NCI-H748 (cell line): ENCODE measurements around the gene XDH.

Experiments
- DNase-seq: peaks from one replicate; lab custom pipeline; 2025; ENCODE audit not compliant: unreplicated experiment; lab: John Stamatoyannopoulos, UW

Gene XDH

GRCh38 chr2:31366733-31367132 lies 47.8 kb downstream of the XDH start:
- DNase-seq = no peak

GRCh38 chr2:31365834-31366505 lies 48.6 kb downstream of the XDH start:
- DNase-seq = no peak

DNA sequence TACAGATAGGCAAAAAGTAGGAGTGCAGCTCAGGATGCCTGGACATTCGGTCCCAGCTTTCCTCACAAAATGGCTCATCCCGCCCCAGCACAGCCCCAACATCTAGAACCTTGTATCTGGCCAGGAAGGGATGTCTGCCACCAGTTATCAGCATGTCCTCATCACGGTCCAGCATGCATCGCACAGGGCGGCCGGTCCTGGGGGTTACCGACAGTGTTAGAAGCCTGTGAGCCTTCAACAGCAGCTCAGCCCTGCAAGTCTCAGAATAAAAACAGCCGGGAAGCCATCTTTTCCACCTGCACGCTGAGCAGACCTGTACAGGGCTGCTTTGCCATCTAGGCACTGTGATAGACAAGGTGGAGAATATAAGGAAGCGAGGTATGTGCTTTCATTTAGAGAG lies 49.2 kb downstream of the XDH start:
- DNase-seq = no peak

DNA sequence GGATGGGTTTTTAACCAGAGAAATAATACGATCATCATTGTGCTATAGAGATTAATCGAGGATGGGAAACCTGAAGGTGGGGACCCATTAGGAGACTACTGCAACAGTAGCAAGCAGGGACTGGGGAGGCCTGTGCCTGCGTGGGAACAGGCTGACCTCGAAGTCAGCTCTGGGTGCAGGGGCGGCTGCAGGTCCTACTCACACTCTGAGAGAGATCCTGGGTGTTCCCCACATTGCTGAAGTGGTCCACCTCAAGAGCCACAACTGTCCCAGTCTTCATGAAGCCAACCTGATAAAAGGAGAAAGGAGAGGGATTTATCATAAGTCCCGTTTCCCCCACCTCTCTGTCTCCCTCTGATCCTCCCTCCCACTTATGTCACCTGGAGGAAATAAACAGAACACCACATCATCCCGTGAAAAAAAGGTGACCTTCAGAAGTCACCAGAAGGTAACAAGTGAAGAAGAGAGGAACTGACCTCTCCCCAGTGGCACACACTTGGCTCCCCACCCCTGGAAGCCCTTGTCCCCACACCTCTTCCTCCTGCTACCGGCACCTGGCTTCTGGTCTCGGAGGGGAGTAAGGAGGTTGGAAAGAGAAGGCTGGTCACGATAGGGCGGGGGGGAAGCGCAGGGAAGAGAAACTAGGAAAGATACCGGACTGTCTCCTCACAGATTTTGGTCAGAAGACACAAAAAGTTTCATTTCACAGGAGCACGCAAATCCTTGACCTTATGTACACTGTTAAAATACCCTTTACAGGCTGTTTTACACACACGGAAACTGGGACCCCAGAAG lies 50.4 kb downstream of the XDH start:
- no peak for DNase-seq

GRCh38 chr2:31362581-31362980 lies 52.0 kb downstream of the XDH start:
- no peak for DNase-seq

GRCh38 chr2:31359229-31359628 lies 55.3 kb downstream of the XDH start:
- no peak for DNase-seq

DNA sequence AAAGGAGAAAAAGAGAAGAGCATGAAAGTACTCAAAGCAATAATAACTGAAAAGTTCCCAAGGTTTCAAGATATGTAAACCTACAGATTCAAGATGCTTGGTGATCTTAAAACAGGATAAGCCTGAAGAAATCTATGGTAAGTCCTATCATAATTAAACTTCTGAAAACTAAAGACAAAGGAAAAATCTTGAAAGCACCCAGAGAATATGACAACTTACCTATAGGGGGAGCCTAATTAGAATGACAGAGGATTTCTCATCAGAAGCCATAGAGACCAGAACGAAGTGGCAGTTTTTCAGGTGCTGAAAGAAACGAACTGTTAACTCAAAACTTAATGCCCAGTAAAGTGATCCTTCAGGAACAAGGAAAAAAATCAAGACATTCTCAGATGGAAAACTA lies 59.7 kb downstream of the XDH start:
- DNase-seq = no peak

DNA sequence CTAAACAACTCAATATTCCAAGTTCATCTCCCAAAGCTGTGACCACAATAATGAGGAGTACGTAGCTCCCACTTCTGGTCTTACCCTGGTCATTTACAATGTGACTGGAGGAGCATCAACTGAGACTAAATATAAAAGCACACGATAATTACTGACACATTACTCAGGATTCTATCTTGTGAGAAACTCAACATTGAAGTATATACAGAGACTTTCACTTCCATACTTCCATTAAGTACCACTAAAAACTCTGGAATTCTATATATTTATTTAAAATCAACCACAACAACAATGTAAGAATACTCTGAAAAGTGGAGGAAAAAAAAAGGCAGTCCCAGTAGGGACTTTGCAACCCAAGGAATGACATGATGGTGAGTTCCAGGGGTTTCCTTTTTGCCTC lies 61.4 kb downstream of the XDH start:
- no peak for DNase-seq

DNA sequence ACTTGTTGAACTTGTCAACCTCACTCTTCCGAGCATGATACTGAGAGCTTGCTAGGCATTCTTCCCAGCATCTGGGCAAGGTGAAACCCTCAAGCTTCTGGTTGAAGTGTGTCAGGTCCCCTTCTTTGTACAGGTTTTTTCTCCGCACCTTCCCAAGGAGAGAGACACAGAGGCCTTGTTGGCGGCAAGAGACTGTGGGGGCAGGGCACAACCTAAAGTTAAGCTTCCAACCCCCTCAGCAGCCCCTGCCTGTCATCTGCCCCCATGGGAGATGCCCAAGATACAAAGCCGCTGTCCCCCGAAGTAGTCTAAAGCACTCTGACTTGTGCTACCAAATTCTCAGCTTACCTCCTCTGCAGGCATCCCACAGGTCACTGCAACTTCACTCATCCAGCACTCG lies 64.9 kb downstream of the XDH start:
- DNase-seq = no peak

GRCh38 chr2:31349160-31349559 lies 65.4 kb downstream of the XDH start:
- DNase-seq = no peak

- no peak for DNase-seq
Measured at GRCh38 chr2:31348618-31349017, 65.9 kb downstream of the XDH start.

DNA sequence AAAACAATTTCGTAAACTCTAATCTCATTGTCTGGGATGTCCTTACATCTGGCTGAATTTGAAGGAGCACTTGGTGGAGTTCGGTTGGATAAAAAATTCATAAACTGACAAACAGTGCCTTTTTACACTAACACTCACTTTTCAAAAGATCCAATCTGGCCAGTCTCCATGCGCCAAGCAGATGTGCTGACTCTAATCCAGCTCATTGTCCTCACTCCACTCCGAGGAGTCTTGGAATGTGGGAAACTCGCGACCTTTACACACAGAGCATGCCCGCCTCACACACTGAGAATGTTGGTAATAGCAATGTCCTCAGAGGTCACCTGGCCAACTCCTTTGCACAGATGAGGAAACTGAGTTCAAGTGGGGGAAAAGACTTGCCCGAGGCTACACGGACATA lies 66.8 kb downstream of the XDH start:
- no peak for DNase-seq

GRCh38 chr2:31347319-31347718 lies 67.2 kb downstream of the XDH start:
- no peak for DNase-seq

GRCh38 chr2:31344447-31344846 lies 70.1 kb downstream of the XDH start:
- DNase-seq = no peak

DNA sequence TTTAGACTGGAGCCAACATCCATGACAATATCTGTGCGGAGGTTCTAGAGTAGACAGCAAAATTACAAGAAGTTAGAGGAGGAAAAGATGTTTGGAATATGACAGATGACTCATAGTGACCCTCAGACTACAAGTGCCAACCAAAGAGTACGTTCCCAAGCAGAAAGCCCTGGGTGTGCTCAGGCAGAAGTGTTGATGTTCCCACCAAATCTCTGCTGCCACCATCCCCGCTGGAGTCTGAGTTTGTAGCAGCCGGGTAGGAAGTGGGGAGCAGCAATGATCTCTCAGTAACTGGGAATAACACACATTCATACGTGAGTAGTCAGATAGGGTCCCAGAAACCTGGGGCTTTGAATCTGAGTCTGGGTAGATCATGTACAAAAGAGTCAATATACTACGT lies 73.2 kb downstream of the XDH start:
- DNase-seq = no peak

GRCh38 chr2:31339696-31340095 lies 74.8 kb downstream of the XDH start:
- DNase-seq = no peak

GRCh38 chr2:31337860-31338259 lies 76.7 kb downstream of the XDH start:
- DNase-seq = no peak

GRCh38 chr2:31337197-31337596 lies 77.3 kb downstream of the XDH start:
- DNase-seq = no peak

DNA sequence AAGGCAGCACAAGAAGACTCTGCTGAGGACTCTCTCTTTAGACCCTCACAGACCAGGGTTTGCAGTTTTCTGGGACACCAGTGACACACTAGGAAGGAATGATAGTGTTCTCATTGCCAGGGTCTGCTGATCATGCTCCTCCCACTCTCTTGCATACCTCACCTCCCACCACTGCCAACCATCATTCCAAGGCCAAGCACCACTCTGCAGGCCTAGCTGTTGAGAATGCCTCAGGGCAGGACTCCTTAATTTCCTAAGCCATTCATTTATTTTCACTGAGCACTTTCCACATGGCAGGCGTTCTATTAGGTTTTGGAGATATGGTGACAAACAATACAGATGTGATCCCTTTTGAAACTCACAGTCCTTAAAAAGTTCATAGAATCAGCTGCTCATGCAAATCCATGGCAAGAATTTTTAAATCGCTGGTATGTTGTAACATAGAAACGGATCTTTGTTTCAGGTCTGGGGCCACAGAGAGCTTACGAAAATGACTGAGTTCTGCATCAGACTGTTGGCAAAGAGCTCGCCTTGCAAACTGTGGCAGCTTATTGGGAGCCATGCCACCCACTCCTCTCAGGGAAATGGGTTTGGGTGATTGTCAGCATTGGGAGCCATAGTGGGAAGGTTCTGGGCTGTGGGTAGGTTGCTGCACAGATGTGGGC lies 78.5 kb downstream of the XDH start:
- DNase-seq = no peak

GRCh38 chr2:31334311-31335026 lies 80.1 kb downstream of the XDH start:
- no peak for DNase-seq

GRCh38 chr2:31333527-31334183 lies 80.9 kb downstream of the XDH start:
- DNase-seq = peak; percentile 58
